NCI-H2171 (cell line): ENCODE data around the gene KDM1B.

Experiments
- DNase-seq: peaks from one replicate; lab custom pipeline; 2025; lab: John Stamatoyannopoulos, UW

Gene KDM1B, protein sequence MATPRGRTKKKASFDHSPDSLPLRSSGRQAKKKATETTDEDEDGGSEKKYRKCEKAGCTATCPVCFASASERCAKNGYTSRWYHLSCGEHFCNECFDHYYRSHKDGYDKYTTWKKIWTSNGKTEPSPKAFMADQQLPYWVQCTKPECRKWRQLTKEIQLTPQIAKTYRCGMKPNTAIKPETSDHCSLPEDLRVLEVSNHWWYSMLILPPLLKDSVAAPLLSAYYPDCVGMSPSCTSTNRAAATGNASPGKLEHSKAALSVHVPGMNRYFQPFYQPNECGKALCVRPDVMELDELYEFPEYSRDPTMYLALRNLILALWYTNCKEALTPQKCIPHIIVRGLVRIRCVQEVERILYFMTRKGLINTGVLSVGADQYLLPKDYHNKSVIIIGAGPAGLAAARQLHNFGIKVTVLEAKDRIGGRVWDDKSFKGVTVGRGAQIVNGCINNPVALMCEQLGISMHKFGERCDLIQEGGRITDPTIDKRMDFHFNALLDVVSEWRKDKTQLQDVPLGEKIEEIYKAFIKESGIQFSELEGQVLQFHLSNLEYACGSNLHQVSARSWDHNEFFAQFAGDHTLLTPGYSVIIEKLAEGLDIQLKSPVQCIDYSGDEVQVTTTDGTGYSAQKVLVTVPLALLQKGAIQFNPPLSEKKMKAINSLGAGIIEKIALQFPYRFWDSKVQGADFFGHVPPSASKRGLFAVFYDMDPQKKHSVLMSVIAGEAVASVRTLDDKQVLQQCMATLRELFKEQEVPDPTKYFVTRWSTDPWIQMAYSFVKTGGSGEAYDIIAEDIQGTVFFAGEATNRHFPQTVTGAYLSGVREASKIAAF

DNA sequence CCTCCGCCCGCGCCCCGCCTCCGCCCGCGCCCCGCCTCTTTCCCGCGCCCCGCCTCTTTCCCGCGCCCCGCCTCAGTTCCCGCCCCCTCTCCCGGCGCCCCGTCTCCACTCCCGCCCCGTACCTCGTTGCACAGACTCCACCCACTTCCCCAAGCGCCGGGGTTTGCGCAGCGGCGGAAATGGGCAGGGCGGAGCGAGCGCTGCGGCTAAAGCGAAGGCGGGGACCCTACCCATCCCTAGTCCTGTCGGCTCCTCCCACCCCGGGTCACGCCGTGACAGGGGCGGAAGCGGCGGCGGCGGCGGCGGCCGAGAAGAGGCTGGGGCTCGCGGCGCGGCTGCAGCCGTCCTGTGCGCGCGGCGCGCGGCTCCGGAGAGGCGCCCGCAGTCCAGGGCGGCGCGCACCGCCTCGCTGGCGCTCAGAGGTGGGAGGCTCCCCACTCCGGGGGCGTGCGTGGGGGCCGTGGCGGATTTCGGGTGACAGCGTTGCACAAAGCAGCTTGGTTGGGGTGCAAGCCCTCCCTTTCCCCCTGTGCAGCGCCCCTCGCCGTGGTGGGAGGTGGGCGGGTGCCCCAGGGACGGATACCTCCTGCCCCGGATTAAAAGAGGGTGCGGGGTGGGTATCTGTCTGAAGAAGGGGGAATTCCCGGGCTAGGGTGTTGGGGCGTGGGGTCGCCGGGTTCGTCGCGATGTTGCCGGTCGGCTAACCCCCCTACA, at the start of gene KDM1B:
Gene KDM1B, plus strand, starts transcription at position 273 of the 714 bp plus-strand sequence. CDS start 4,474 bp downstream, outside the sequence.
- DNase-seq, result peak; percentile 98

DNA sequence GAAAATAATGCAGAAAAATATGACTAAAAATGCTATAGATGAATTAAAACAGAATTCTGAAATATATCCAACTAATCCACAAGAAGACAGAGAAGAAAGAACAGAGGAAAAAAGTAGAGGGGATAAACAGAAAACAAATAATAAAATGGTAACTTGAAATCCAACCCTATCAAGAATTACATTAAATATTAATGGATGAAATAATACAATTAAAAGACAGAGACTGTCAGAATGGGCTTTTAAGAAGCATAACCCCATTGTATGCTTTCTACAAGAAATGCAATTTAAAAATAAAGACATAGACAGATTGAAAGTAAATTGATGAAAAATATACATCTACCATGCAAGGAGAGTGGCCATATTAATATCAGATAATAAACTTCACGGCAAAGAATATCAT, 48.2 kb upstream of the KDM1B start:
- no peak for DNase-seq

DNA sequence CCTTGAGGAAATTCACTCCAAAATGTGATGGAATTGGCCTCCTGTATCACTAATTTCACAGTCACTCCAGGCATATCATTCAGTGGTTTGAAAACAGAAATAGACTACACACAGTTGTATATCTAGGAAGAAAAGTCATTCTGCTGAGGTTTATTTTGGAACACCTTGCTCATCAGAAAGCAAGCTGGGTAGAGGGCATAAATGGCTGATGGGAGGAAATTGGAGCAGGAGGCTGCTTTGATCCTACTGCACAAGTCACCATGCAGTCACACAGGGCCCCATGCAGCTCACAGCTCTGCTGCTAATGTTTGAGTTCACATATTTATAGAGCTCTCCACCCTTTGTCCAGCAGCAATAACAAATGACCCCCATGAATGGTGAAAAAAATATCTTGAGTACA, 45.1 kb upstream of the KDM1B start:
- no peak for DNase-seq

DNA sequence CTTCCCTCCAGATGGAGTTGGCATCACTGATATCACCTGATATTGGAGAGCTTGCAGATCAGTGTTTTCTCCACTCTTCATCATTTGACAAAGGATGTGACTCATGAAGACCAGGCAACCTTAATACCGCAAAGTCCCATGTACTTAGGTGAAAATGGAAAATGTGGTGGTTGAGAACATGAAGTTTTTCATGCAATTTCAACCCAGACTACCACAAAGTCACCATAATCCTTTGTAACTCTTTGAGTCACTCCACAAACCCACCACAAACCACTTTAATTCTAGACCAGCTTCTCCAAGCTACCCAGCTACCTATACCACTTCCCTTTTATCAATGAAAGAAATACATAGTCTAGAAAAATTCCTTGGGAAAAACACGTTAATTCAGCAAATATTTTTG, 39.9 kb upstream of the KDM1B start:
- no peak for DNase-seq

DNA sequence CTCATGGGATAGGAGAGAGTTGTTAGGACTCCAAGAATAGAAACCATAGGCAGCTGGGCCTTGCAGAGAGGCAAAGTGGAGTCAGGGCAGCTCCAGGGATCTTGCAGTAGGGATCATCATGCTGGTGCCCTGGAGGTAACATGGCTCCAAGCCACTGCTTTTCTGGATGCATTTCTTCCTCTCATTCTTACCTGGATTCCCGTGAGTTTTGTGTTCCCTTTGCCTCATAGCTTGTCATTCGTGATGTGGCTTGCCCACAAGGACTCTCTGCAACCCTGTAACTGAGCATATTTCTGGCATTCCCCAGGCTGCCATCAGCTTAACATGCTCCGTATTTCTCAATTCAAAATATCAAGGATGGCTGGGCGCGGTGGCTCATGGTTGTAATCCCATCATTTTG, 38.1 kb upstream of the KDM1B start:
- peak; percentile 14 for DNase-seq

DNA sequence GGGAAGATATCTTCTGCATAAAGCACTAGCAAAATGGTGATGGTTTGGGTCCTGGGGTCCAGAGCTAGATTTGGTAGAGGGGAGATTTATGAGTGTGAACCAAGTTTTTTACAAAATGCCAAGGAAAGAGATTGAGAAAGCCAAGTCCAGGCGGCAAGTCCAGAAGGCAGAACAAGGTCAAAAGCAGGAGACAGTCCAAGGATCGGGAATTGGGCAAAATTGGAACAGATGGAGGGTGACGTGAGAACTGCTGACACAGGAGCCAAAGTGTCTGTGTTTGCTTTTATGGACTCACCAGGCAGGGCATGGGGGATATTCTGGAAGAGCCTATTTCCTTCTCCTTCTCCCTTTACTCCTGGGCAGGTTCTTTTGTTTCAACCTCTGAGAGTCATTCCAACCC, 36.9 kb upstream of the KDM1B start:
- DNase-seq, result peak; percentile 58

DNA sequence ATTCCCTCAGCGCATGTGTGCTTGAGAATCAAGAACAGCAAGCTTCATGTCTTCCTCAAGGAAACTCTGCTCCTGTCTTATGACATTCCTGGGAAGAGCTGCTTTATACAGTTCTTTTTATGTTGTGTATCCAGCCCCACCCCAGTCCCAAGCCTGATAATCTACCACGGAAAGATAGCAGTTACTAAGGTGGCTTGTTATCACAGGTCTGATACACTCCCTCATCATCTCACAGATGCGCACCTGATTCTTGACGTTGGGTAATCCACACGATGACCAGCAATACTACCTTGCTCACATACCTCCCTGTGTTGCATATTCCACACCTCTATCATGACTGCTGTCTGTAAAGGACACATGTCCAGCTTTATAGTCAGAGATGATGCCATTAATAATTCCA, 36.0 kb upstream of the KDM1B start:
- DNase-seq, result no peak

DNA sequence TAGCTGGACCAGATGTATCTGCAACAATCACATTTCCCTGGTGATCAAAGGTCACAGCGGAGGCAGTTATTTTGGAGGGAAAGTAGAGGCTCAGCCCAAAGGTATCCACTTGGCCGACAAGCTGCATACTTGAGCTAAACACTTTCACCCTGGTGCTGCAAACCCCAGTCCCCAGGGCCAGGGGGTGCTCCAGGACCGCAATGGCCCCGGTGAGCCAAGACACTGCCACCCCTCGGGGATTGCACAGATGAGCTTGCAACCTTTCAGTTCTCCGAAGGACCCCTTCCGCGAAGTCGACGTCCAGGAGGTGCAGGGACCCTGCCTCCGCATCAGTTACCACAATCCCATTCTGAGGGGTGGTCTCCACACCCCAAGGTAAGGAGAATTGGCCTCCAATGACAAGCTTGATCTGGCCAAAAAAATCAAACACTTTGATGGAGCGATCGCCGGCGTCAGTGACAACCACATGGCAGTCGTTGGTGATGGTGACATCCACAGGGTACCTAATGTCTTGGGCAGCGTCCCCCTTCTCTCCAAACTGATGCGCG, 33.6 kb upstream of the KDM1B start:
- no peak for DNase-seq

DNA sequence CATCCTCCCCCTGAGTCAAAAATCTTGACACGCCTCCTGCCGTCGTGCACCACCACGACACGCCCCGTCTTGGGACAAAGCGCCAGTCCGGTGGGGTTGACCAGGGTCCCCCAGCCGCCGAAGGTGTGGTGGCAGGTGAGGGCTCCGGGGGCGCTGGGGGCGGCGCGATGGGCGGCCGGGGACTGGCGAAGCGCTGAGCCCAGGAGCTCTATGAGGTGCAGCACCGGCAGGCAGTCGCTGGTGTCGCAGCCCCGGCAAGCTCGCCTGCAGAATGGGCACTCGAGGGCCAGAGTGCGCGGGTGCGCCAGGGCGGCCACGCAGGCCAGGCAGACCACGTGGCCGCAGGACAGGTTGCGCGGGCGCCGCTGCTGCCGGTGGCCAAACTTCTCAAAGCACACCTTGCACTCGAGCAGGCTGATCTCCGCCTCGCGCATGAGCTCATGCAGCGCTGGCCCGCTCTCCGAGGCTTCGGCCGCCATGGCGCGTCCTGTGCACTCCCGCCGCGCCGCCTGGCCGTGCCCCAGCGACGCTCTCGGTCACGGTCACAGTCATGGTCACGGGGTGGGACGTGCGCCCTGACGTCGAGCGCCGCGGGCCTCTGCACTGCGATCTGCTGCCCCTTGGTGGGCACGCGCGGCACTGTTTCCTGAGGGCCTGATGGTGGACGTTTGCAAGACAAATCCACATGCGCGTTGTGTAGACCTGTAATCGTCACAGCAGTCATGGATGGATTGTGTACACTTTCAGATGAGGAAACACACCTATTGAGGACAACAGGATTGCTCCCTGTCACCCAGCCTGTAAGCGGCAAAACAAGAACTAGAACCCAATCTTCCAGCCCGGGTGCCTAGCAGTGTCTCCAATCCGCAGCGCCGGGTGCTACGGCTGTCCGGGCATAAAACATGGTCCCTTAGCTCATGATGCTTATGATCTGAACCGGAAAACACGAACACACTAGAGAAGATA, 32.8 kb upstream of the KDM1B start, which contains the start of gene NHLRC1:
Gene NHLRC1, minus strand, starts transcription at position 550 of the 966 bp plus-strand sequence. Its CDS starts 71 bp downstream, at position 479.
- DNase-seq, result peak; percentile 90

DNA sequence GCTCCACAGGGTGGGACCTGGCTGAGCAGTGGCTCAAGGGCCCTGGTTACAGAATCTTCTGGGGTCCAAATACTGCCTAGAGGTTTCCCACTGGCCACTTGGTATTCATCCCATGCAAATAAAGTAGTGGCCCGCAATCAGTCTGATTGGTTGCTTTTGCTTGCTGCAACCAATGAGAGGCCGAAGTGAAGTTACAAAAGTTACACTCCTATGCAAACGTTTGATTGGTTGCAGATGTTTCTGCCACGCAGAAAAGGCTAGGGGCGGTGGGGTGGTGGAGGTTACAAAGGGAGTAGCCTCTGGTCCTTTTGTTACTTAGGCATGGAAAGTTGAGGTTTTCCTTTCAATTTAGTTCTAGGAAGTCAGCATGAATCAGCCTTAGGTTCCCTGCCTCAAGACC, 29.1 kb upstream of the KDM1B start:
- DNase-seq, result no peak

DNA sequence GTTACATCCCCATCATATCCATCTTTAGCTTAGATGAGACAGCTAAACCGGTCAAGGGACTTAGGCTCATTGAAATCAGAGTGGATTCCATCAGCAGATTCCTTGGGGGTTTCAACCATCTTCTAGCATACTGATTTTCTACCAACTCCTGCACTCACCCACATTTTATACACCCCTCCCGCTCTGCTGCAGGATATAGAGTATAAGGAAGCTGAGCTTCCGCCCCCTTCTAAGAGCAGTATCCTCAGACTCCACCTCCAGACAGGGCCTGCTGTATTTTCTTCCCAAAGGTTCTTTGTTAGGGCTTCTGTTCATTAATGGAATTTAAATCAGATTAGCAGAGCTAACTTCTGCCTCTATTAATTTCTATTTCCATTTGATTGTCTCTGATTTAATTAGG, 22.9 kb upstream of the KDM1B start:
- no peak for DNase-seq

DNA sequence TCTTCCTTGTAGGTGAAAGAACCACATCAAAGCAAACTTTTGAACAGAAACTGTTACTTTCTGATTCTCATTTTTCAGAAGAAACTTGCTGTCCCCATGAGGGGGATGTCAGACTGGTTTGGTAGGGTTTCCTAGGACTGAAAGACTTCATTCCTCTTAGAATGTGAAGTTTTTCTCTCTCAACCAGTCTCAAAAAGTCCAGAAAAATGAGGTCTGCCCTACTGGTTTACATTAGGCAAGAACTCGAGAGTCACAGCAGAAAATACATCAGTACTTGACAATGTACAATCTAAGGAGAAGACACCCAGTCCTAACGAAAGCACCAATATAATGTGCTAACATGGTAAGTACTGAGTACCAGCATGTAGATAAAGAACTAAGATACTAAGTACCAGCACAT, 20.1 kb upstream of the KDM1B start:
- no peak for DNase-seq

DNA sequence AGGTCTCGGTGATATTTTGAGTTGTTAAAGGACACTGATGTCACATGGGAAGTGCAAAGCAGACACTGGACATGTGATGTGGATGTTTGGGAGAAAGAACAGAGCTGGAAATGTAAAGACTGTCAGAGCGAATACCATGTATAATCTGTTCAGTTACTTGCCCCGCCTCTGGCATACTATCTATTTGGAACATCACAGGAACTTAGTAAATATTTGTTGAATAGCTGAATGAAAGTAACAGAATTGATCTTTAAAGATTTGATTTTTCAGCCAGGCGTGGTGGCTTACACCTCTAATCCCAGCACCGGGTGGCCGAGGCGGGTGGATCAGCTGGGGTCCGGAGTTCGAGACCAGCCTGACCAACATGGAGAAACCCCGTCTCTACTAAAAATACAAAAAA, 19.0 kb upstream of the KDM1B start:
- DNase-seq, result no peak

DNA sequence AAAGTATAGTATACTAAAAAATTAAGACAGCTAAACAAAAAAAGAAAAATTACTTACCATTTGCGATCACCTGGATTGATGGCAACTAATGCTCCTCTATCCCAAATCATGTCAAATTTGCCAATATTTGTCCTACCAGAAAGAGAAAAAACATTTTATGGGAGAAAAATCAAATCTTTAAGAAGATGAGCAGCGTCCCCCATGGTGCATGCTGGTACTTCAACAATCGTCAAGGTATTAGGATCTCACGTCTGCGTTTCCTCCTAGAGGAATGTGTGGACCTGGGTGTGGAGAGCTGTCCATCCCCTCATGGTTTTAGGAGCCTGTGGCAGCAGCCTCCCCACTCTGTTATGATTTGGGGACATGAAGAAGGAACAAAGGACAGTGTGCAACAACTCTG, 16.3 kb upstream of the KDM1B start:
- no peak for DNase-seq

DNA sequence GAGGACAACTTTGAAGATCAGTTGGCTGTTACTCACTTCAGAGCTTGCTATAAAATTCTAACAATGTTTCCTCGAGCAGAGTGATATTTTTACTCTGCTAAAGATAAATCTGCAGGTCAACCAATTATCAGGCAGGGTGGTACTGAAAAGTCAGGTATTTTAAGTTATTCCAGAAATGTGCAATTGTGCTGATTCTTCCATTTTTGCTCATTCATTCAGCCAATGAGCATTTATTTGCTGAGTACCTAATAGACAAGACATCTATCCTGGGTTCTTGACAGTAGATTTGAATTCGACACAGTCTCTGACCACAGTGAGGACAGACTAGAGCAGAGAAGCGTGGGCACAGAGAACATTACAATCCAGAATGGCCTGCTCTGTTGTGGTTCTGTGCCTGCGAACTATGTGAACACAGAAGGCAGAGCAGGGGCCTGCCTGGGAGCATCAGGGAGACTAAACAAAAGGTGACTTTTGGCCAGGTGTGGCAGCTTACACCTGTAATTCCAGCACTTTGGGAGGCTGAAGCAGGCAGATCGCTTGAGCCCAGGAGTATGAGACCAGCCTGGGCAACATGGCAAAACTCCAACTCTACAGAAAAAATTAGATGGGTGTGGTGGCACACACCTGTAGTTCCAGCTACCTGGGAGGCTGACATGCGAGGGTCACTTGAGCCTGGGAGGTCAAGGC, 15.1 kb upstream of the KDM1B start:
- no peak for DNase-seq

DNA sequence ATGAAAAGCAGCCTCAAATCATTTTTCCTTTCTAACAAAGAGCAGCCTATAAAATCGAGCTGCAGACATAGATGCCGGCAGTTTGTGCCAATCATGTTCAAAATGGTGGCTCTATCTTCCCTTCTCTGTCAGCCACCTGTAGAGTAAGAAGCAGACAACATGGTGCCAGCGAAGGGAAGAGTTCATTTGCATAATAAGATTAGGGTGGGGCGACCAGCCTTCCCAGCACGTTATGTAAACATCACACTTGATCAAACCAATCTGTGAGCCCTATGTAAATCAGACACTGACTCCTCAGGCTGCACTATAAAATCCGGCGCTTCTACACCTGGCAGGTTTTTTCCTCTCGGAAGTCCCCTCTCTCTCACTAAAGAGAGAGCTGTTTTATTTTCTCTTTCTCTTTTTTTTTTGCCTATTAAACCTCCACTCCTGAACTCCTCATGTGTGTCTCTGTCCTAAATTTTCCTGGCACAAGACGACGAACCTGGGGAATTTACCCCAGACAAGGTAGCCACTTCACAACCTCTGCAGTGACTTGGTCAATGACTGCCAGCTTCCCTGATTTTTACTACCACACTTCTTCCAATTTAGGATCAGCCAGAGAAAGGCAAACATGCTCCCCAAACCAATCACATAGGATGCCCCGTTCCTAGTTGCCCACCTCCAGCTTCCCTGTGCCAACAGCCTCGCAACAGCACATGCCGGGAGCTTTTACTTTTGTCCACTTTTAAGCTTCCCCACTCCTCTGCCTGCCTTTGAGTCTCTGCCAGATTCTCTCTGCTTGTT, 13.2 kb upstream of the KDM1B start:
- peak; percentile 37 for DNase-seq

DNA sequence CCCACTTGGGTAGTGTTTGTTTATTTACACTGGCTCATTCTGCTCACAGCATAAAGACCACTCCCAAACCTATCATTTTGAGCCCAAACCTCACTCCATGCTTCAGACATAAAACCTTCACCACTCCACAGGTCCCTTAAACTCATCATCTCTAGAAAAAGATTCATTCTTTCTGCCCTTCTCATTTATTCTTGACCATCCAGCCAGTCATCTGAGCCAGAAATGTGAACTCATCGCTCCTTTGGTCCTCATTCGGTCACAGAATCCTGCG, 12.7 kb upstream of the KDM1B start:
- no peak for DNase-seq

DNA sequence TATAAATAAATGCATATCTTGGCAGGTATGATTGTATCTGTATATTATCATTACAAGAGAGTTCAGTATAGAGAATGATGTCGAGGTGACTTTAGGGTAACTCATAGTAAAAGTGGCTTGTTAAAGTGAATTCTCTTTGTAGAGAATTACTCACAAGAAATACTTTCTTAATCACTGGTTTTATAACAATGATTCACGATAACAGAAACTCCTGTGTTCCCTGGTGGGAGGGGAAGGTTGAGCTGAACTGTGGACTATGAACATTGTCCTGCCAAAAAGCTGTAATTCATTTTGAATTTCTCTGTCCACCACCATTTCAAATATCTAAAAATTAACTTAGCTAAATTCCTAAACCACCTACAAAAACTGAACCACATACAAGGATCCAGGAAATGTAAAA, 8.1 kb upstream of the KDM1B start:
- no peak for DNase-seq

DNA sequence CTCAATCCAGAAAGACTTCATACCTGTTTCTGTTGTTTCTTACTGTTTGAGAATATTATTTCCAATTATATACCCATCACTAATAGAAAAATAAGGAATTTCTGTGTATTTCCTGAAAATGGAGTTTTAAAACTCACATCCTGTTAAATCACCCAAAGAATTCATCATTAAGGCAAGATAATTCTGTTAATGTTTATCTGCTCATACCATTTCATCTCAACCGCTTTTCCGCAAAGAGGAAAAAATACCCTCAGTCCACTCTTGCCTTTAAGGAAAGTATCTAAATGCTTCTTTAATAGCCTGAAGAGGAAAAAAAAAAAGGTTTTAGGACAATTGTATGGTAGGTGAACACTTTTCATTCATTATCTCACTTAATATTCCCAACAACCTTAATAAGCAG, 7.6 kb upstream of the KDM1B start:
- no peak for DNase-seq
